GM19452 (cell line): ENCODE data around the gene HACD1.

ENCODE experiments used
- ATAC-seq: cut with Tn5 transposase; IDR thresholded peaks from one replicate; pipeline ENCODE4 v1.9.1; 2021; ENCODE audit not compliant: unreplicated experiment

The HACD1 gene

DNA sequence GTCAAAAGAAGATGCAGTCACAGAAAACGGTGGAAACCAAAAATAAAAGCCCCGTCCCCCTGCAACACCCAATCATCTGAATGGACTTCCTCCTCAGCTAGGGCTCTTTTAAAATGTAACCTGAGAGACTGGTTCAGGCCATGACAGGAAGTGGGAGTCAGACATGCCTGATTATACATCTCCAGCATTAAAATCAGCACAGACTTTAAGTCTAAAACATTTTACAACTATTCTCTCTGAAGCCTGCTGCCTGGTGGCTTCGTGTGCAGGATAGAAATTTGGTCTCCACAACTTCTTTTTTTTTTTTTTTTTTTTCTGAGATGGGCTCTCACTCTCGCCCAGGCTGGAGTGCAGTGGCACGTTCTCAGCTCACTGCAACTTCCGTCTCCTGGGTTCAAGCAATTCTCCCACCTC lies 30.3 kb downstream of the HACD1 start:
- ATAC-seq, result peak; percentile 62

GRCh38 chr10:17585016-17585415 lies 32.2 kb downstream of the HACD1 start:
- ATAC-seq, result peak; percentile 67

GRCh38 chr10:17580885-17581284 lies 36.3 kb downstream of the HACD1 start:
- no peak for ATAC-seq

GRCh38 chr10:17578603-17579002 lies 38.6 kb downstream of the HACD1 start:
- ATAC-seq, result no peak

DNA sequence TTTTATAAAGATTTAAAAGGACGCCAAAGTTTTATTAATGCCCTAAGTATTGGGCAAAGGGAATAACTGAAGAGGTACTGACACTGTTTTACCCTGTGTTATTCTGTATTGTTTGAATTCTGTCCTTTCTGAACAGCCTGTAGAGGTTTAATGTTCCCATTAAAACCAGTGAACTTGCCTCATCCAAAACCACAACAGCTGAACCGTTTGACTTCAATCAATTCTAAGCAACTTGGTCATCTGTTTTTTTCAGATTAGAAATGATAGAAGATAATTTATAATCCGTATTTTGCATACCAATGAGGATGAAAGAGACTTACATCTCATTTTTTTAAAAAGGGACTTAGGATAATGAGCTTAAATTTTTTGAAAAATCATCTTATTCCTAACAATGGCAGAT lies 40.4 kb downstream of the HACD1 start:
- ATAC-seq, result no peak

GRCh38 chr10:17564911-17565310 lies 52.3 kb downstream of the HACD1 start:
- no peak for ATAC-seq

DNA sequence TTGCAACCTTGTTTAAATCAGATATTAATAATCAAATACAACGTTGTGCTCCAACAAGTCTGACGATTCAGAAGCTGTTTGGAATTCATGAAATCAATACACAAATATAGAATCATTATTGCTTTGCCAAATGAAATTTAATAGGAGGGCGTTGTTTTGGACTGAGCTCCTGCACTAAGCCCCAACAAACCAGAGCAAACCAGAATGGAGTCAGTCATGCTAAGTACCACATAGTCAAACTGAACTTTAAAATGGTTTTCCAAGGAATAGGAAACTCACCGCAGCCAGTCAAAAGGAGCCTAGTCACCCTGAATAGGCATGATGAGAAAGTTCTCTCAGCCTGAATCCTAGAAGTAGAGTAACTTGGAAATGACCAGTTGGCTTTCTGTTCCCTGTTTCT lies 53.7 kb downstream of the HACD1 start:
- ATAC-seq, result no peak

DNA sequence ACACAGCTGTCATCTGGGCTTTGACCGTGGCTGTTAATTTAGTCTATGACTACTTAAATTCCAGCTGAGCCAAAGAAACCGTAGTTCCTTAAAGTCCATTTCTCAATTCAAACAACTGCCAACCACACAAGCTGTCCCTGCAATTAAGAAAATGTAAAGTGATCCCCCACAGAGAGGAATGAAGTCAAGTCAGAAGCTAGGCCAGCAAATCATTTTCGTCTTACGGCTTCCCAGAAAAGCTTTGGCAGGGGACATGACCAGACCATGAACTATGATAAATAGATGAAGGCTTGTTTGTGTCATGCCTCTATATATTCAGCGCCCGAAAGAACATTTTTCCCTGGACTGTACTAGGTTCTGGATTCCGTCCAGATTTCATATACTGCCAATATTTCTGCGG lies 54.6 kb downstream of the HACD1 start:
- ATAC-seq, result no peak

DNA sequence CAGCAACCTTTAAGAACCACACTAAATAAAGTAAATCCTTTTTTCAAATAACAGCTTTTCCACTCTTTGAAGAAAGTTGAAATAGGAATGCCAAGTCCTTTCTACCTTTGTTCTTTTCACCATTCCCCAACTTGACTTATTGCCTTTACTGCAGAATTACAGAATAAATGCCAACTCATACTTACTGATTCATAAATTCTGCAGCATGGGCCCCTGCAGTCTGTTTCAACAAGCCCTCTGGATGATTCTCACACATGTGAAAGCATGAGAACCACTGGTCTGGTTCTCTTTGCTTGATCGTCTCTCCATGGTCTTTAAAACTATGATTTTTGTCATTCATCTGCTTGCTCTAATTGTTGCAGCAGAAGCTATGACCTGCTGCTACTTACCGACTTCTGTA lies 56.1 kb downstream of the HACD1 start:
- no peak for ATAC-seq

- no peak for ATAC-seq
Measured at GRCh38 chr10:17557459-17557858, 59.7 kb downstream of the HACD1 start.

DNA sequence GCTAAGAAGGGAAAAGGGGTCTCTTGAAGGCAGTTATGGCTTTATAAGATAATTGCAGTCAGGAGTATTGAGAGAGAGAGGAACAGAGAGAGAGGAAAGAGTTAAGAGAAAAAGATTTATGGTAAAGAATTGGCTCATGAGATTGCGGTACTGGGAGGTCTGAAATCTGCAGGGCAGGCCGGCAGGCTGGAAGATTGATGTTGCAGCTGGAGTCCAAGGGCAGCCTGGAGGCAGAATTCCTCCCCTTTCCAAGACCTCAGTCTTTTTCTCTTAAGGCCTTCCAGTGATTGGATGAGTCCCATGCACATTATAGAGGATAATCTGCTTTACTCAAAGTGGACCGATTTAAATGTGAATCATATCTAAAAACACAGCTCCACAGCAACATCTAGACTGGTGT lies 68.4 kb downstream of the HACD1 start:
- ATAC-seq, result no peak

DNA sequence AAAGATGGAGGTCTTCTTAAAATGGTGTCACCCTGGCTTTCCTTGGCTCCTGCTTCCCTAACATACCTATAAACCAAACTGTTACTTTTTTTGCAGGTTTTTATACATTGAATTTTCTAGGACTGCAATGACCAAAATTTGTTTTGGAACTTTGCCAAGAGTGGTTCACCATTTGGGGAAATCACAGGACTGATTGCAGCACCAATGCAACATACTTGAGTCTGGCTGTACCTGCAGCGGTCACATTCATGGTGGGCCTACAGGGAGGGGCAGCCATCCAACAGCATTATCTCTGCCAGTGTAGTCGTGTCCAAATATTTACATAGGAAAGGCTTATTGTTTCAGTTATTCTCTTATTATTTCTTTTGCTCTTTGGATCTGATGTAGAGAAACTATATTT lies 69.0 kb downstream of the HACD1 start:
- ATAC-seq, result no peak

DNA sequence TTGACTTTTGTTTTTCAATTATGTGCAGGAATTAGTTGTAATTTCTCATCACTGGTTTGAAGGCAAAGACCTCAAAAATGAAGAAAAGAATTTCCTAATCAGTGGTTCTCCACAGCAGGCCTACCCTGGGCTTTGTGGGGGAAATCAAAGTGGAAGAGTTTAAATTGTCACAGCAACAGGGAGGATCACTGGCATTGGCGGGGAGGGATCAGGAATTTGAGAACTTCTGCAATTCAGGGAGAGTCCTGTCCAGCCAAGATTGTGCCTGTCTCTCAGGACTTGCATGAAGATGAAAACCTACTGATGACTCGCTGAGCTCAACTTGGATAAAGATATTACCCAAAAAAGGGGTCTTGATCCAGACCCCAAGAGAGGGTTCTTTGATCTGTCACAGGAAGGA lies 70.1 kb downstream of the HACD1 start:
- no peak for ATAC-seq

DNA sequence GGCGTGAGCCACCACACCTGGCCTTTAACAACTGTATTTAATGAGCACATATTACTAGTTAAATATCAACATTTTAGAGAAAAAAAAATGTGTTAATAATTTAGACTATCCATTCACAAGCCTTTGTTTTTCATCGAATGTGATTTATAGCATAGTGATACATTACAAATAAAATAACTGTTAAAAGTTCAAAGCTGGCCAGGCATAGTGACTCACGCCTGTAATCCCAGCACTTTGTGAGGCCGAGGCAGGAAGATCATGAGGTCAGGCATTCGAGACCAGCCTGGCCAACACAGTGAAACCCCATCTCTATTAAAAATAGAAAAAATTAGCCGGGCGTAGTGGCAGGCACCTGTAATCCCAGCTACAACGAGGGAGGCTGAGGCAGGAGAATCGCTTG lies 72.7 kb downstream of the HACD1 start:
- ATAC-seq, result no peak
